ENCODE results near the gene SPPL2A.

DNA sequence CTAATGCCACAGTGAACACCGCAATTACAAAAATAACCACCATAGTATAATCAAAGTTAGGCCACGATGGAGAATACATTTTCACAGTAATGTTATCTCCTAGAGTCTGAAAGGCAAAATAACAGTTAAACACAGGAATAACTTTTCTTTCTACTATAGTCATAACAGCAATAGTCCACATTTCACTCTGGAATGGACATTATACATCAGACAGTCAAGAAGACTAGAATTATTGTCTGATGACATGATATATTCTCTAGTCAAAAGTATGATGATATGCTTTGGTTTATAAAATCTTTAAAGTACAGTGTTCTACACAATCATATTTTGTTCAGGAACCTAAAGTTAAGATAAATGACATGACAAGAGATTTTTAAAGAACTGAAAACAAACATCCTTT lies 18.0 kb downstream of the SPPL2A start:
- no peak for TF ChIP-seq POLR2A (IDR thresholded peaks at IDR 0.05; ENCODE audit: low read depth, low read length)
- no peak for TF ChIP-seq POLR2AphosphoS5 (IDR thresholded peaks at IDR 0.05; ENCODE audit: low read depth, low read length)
